PC-9 (cell line): ENCODE data around the gene MAGEA6. TPM values are rescaled to one million over a fixed set of nuclear protein-coding genes. Genes with fewer than 3 reads are reported as not detected.
A peak's percentile ranks its signal among the peaks of the same experiment; 100 is the strongest.
"Not testable (repeated sequence)": the region's sequence is repeated elsewhere in the genome, so short reads cannot be mapped to it uniquely, and the experiment has no call there.

Experiments
- BruUV-seq: library from RNA; stranded (reverse); fragments of 400-500 nt; replicated peaks from 2 replicates; lab custom pipeline; 2021; lab: Mats Ljungman, UMichigan
- CTCF ChIA-PET: fragments of 300-600 bp; sonication (Branson Sonifier 250); formaldehyde crosslinking; loops from one replicate; lab custom pipeline; 2022; ENCODE audit warnings: antibody characterized with exemption; lab: Charles Lee
- POLR2A ChIA-PET: fragments of 300-600 bp; sonication (Branson Sonifier 250); formaldehyde crosslinking; loops from one replicate; lab custom pipeline; 2022; ENCODE audit warnings: antibody characterized with exemption; ENCODE audit not compliant: unreplicated experiment; lab: Charles Lee
- DNase-seq, 2 experiments: peaks; one replicate each; pipeline versions ENCODE4 v3.0.0 to v3.0.0-alpha.2; 2015 to 2022; ENCODE audit warnings: mixed read lengths in 1 of 2
- H2AFZ ChIP-seq: fragments of 200-600 bp; sonication (generic); 2 replicates; pipeline ENCODE4 v1.8.1; 2017; ENCODE audit warnings: antibody characterized with exemption
- H3F3A ChIP-seq: fragments of 200-600 bp; sonication (generic); 2 replicates; pipeline ENCODE4 v1.8.1; 2017; ENCODE audit warnings: antibody characterized with exemption, mild to moderate bottlenecking, low read depth; ENCODE audit not compliant: insufficient read depth
- H3K27ac ChIP-seq: fragments of 200-600 bp; sonication (generic); 2 replicates; pipeline ENCODE4 v1.6.1; 2016; ENCODE audit warnings: mixed run types
- H3K27me3 ChIP-seq: fragments of 200-600 bp; sonication (generic); 2 replicates; pipeline ENCODE4 v1.6.1; 2016; ENCODE audit warnings: low read depth, mixed run types; ENCODE audit not compliant: insufficient read depth
- H3K36me3 ChIP-seq: fragments of 200-600 bp; sonication (generic); 2 replicates; pipeline ENCODE4 v1.6.1; 2016; ENCODE audit warnings: low read depth, mixed run types
- H3K4me1 ChIP-seq: fragments of 200-600 bp; sonication (generic); replicated peaks from 2 replicates; pipeline ENCODE4 v1.6.1; 2016; ENCODE audit warnings: mixed run types; ENCODE audit not compliant: insufficient read depth
- H3K4me2 ChIP-seq: fragments of 200-600 bp; sonication (generic); 2 replicates; pipeline ENCODE4 v1.6.1; 2017; ENCODE audit warnings: mixed run types
- H3K4me3 ChIP-seq: fragments of 200-600 bp; sonication (generic); 2 replicates; pipeline ENCODE4 v1.6.1; 2016; ENCODE audit warnings: mixed run types
- H3K79me2 ChIP-seq: fragments of 200-600 bp; sonication (generic); 2 replicates; pipeline ENCODE4 v1.6.1; 2017; ENCODE audit warnings: low read depth, mixed run types
- H3K9me2 ChIP-seq: fragments of 200-600 bp; sonication (generic); 2 replicates; pipeline ENCODE4 v1.8.1; 2017; ENCODE audit warnings: mild to moderate bottlenecking; ENCODE audit not compliant: insufficient read depth
- H3K9me3 ChIP-seq: fragments of 200-600 bp; sonication (generic); 2 replicates; pipeline ENCODE4 v1.8.1; 2016; ENCODE audit warnings: low read depth; ENCODE audit not compliant: insufficient read depth
- H4K20me1 ChIP-seq: fragments of 200-600 bp; sonication (generic); 2 replicates; pipeline ENCODE4 v1.8.1; 2017; ENCODE audit not compliant: insufficient read depth
- EZH2 ChIP-seq: fragments of 200-600 bp; sonication (generic); IDR thresholded peaks from 2 replicates; pipeline ENCODE4 v1.8.0; 2017; ENCODE audit warnings: antibody characterized with exemption, low read depth
- intact Hi-C: fragments of 100-400 bp; cut with micrococcal nuclease; formaldehyde crosslinking; loops from one replicate; pipeline ENCODE4 v1.10.0; 2022; ENCODE audit not compliant: unreplicated experiment
- total RNA-seq: library from RNA; stranded (reverse); gene quantifications from 2 replicates; pipeline ENCODE4 v1.2.3, GENCODE V29; 2021
- TF ChIP-seq, protein P1 (sequence below): fragments of 200-600 bp; sonication (generic); conservative IDR thresholded peaks from 2 replicates; pipeline ENCODE4 v1.6.1; 2017; ENCODE audit warnings: mixed run types, antibody characterized with exemption, mild to moderate bottlenecking, moderate library complexity

The MAGEA6 gene
- total RNA-seq, 1 experiment from 2014 or later: 122 TPM

DNA sequence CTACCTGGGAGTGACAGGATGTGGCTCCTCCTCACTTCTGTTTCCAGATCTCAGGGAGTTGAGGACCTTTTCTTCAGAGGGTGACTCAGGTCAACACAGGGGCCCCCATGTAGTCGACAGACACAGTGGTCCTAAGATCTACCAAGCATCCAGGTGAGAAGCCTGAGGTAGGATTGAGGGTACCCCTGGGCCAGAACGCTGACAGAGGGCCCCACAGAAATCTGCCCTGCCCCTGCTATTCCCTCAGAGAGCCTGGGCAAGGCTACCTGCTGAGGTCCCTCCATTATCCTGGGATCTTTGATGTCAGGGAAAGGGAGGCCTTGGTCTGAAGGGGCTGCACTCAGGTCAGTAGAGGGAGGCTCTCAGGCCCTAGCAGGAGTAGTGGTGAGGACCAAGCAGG, 34.4 kb downstream of the MAGEA6 start:
- no peak overlapping the region for H3K27ac ChIP-seq
- no peaks in the 10 kb centered on the region for H3K9me2 ChIP-seq
- 0 out of 2 replicates have a peak, but pooled peaks cover 3% of the 10 kb centered on the region for H3K36me3 ChIP-seq
- H3K4me1 ChIP-seq: peaks cover 10% of the 10 kb centered on the region; the same call in 1 of the 2 replicates
- no peak overlapping the region for H2AFZ ChIP-seq
- H4K20me1 ChIP-seq: peaks cover 4% of the 10 kb centered on the region; the same call in 1 of the 2 replicates
- H3K9me3 ChIP-seq: no peaks in the 10 kb centered on the region
- peaks cover 43% of the 10 kb centered on the region for H3K79me2 ChIP-seq
- intact Hi-C loops: no loop called here
- ChIA-PET POLR2A (no interaction called here), CTCF (no interaction called here)
- peak overlapping the region; percentile 62; the same call in 1 of the 2 replicates for H3K4me3 ChIP-seq
- TF ChIP-seq, protein P1, sequence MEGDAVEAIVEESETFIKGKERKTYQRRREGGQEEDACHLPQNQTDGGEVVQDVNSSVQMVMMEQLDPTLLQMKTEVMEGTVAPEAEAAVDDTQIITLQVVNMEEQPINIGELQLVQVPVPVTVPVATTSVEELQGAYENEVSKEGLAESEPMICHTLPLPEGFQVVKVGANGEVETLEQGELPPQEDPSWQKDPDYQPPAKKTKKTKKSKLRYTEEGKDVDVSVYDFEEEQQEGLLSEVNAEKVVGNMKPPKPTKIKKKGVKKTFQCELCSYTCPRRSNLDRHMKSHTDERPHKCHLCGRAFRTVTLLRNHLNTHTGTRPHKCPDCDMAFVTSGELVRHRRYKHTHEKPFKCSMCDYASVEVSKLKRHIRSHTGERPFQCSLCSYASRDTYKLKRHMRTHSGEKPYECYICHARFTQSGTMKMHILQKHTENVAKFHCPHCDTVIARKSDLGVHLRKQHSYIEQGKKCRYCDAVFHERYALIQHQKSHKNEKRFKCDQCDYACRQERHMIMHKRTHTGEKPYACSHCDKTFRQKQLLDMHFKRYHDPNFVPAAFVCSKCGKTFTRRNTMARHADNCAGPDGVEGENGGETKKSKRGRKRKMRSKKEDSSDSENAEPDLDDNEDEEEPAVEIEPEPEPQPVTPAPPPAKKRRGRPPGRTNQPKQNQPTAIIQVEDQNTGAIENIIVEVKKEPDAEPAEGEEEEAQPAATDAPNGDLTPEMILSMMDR: no peak
- TF ChIP-seq EZH2: no peak
- H3K4me2 ChIP-seq: peak overlapping the region; percentile 71
- DNase-seq: no peak
- no TSS peak for BruUV-seq
- H3F3A ChIP-seq: no peaks in the 10 kb centered on the region
- no peaks in the 10 kb centered on the region; the same call in 1 of the 2 replicates for H3K27me3 ChIP-seq

DNA sequence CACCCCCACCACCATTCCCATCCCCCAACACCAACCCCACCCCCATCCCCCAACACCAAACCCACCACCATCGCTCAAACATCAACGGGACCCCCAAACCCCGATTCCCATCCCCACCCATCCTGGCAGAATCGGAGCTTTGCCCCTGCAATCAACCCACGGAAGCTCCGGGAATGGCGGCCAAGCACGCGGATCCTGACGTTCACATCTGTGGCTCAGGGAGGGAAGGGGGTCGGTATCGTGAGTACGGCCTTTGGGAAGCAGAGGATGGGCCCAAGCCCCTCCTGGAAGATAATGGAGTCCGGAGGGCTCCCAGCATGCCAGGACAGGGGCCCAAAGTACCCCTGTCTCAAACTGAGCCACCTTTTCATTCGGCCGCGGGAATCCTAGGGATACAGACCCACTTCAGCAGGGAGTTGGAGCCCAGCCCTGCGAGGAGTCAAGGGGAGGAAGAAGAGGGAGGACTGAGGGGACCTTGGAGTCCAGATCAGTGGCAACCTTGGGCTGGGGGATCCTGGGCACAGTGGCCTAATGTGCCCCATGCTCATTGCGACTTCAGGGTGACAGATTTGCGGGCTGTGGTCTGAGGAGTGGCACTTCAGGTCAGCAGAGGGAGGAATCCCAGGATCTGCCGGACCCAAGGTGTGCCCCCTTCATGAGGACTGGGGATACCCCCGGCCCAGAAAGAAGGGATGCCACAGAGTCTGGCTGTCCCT, 35.2 kb downstream of the MAGEA6 start:
- H3F3A ChIP-seq, H3K36me3 ChIP-seq, H2AFZ ChIP-seq, H4K20me1 ChIP-seq, intact Hi-C loops, H3K9me2 ChIP-seq, POLR2A ChIA-PET, H3K27me3 ChIP-seq, CTCF ChIA-PET, DNase-seq, H3K9me3 ChIP-seq: not testable (repeated sequence)
- Histone ChIP-seq H3K27ac (peak overlapping the region; percentile 37; the same call in 1 of the 2 replicates), H3K79me2 (peaks cover 43% of the 10 kb centered on the region), H3K4me1 (peaks cover 10% of the 10 kb centered on the region; the same call in 1 of the 2 replicates), H3K4me2 (peak overlapping the region; percentile 71), H3K4me3 (peak overlapping the region; percentile 62)
- BruUV-seq: TSS peak; percentile 63

DNA sequence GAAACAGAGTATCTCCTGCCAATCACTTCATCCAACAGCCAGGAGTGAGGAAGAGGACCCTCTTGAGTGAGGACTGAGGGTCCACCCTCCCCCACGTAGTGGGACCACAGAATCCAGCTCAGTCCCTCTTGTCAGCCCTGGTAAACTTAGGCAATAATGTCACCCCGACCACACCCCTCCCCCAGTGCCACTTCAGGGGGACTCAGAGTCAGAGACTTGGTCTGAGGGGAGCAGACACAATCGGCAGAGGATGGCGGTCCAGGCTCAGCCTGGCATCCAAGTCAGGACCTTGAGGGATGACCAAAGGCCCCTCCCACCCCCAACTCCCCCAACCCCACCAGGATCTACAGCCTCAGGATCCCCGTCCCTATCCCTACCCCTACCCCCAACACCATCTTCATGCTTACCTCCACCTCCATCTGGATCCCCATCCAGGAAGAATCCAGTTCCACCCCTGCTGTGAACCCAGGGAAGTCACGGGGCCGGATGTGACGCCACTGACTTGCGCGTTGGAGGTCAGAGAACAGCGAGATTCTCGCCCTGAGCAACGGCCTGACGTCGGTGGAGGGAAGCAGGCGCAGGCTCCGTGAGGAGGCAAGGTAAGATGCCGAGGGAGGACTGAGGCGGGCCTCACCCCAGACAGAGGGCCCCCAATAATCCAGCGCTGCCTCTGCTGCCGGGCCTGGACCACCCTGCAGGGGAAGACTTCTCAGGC, 36.1 kb downstream of the MAGEA6 start, which contains the start of the genes CSAG1 and MAGEA12:
TSS of gene CSAG1 (minus strand) at position 461 of the 715 bp plus-strand sequence. CDS start 1,261 bp downstream, outside the sequence.
TSS of gene MAGEA12 (plus strand) at position 497 of the 715 bp plus-strand sequence. CDS start 2,405 bp downstream, outside the sequence.
- TF ChIP-seq EZH2: no peak
- TF ChIP-seq, protein P1: no peak
- DNase-seq: peak; percentile 51 to 83
- Histone ChIP-seq H3K9me2 (no peaks in the 10 kb centered on the region), H3K4me3 (peak within 1 kb of the TSS; percentile 62), H3K27ac (peak within 1 kb of the TSS; percentile 37; the same call in 1 of the 2 replicates), H4K20me1 (peaks cover 4% of the 10 kb centered on the region; the same call in 1 of the 2 replicates), H3K27me3 (peaks cover 4% of the 10 kb centered on the region; the same call in 1 of the 2 replicates), H3F3A (no peaks in the 10 kb centered on the region), H3K79me2 (peaks cover 43% of the 10 kb centered on the region), H3K4me1 (peaks cover 10% of the 10 kb centered on the region; the same call in 1 of the 2 replicates), H3K9me3 (no peaks in the 10 kb centered on the region), H3K36me3 (0 out of 2 replicates have a peak, but pooled peaks cover 3% of the 10 kb centered on the region), H2AFZ (no peak within 1 kb of the TSS), H3K4me2 (peak within 1 kb of the TSS; percentile 75)
- intact Hi-C loops: no loop called here
- ChIA-PET CTCF (no interaction called here), POLR2A (no interaction called here)
- BruUV-seq: no TSS peak
